Measurements from ENCODE around the gene HECW1.
"Not testable (repeated sequence)": the region's sequence is repeated elsewhere in the genome, so short reads cannot be mapped to it uniquely, and the experiment has no call there.

The HECW1 gene

GRCh38 chr7:43195768-43196167, 83.3 kb downstream of the HECW1 start:
- in situ Hi-C loops (cut with HindIII; ENCODE audit: low pct_ligation_motif_present, low pct_unique_long_range_greater_than_20kb, low sequenced_read_pairs) = no loop called here
- no peak for DNase-seq

- DNase-seq = no peak
- in situ Hi-C loops (cut with HindIII; ENCODE audit: low pct_ligation_motif_present, low pct_unique_long_range_greater_than_20kb, low sequenced_read_pairs) = no loop called here
These were observed 83.9 kb downstream of the HECW1 start for GRCh38 chr7:43196379-43196778.

GRCh38 chr7:43198016-43198415, 85.6 kb downstream of the HECW1 start:
- in situ Hi-C loops (cut with HindIII; ENCODE audit: low pct_ligation_motif_present, low pct_unique_long_range_greater_than_20kb, low sequenced_read_pairs) = no loop called here
- DNase-seq = no peak

- in situ Hi-C loops (cut with HindIII; ENCODE audit: low pct_ligation_motif_present, low pct_unique_long_range_greater_than_20kb, low sequenced_read_pairs) = no loop called here
- no peak for DNase-seq
These were observed 86.2 kb downstream of the HECW1 start for GRCh38 chr7:43198599-43199090.

GRCh38 chr7:43199371-43200160, 87.1 kb downstream of the HECW1 start:
- no peak for DNase-seq
- in situ Hi-C loops (cut with HindIII; ENCODE audit: low pct_ligation_motif_present, low pct_unique_long_range_greater_than_20kb, low sequenced_read_pairs) = no loop called here

- no peak for DNase-seq
- in situ Hi-C loops (cut with HindIII; ENCODE audit: low pct_ligation_motif_present, low pct_unique_long_range_greater_than_20kb, low sequenced_read_pairs) = no loop called here
These were observed 89.5 kb downstream of the HECW1 start for GRCh38 chr7:43201912-43202311.

GRCh38 chr7:43204081-43204480, 91.6 kb downstream of the HECW1 start:
- no peak for DNase-seq
- in situ Hi-C loops (cut with HindIII; ENCODE audit: low pct_ligation_motif_present, low pct_unique_long_range_greater_than_20kb, low sequenced_read_pairs) = no loop called here

GRCh38 chr7:43205171-43205795, 92.8 kb downstream of the HECW1 start:
- in situ Hi-C loops (cut with HindIII; ENCODE audit: low pct_ligation_motif_present, low pct_unique_long_range_greater_than_20kb, low sequenced_read_pairs) = no loop called here
- no peak for DNase-seq

- in situ Hi-C loops (cut with HindIII; ENCODE audit: low pct_ligation_motif_present, low pct_unique_long_range_greater_than_20kb, low sequenced_read_pairs) = no loop called here
These were observed 95.8 kb downstream of the HECW1 start for GRCh38 chr7:43208242-43208641.

GRCh38 chr7:43210539-43210938, 98.1 kb downstream of the HECW1 start:
- DNase-seq; in situ Hi-C loops (cut with HindIII; ENCODE audit: low pct_ligation_motif_present, low pct_unique_long_range_greater_than_20kb, low sequenced_read_pairs): not testable (repeated sequence)

More at GRCh38 chr7:43208242-43208641, 95.8 kb downstream of the HECW1 start:
- no peak for DNase-seq

- in situ Hi-C loops (cut with HindIII; ENCODE audit: low pct_ligation_motif_present, low pct_unique_long_range_greater_than_20kb, low sequenced_read_pairs) = no loop called here
These were observed 98.8 kb downstream of the HECW1 start for GRCh38 chr7:43211286-43211685.

GRCh38 chr7:43211693-43212092, 99.2 kb downstream of the HECW1 start:
- in situ Hi-C loops (cut with HindIII; ENCODE audit: low pct_ligation_motif_present, low pct_unique_long_range_greater_than_20kb, low sequenced_read_pairs) = no loop called here
- DNase-seq = peak; percentile 22

More at GRCh38 chr7:43211286-43211685, 98.8 kb downstream of the HECW1 start:
- DNase-seq = peak; percentile 13

GRCh38 chr7:43212921-43213320, 100.5 kb downstream of the HECW1 start:
- in situ Hi-C loops (cut with HindIII; ENCODE audit: low pct_ligation_motif_present, low pct_unique_long_range_greater_than_20kb, low sequenced_read_pairs) = no loop called here
- DNase-seq = no peak

- in situ Hi-C loops (cut with HindIII; ENCODE audit: low pct_ligation_motif_present, low pct_unique_long_range_greater_than_20kb, low sequenced_read_pairs) = no loop called here
- DNase-seq = no peak
These were observed 102.6 kb downstream of the HECW1 start for GRCh38 chr7:43215061-43215460.

- no peak for DNase-seq
- in situ Hi-C loops (cut with HindIII; ENCODE audit: low pct_ligation_motif_present, low pct_unique_long_range_greater_than_20kb, low sequenced_read_pairs) = no loop called here
These were observed 104.6 kb downstream of the HECW1 start for GRCh38 chr7:43217055-43217454.

- in situ Hi-C loops (cut with HindIII; ENCODE audit: low pct_ligation_motif_present, low pct_unique_long_range_greater_than_20kb, low sequenced_read_pairs) = not testable (repeated sequence)
These were observed 106.5 kb downstream of the HECW1 start for GRCh38 chr7:43218901-43219300.

GRCh38 chr7:43220250-43220649, 107.8 kb downstream of the HECW1 start:
- DNase-seq = no peak

More at GRCh38 chr7:43218901-43219300, 106.5 kb downstream of the HECW1 start:
- not testable (repeated sequence) for DNase-seq

GRCh38 chr7:43220742-43221141, 108.3 kb downstream of the HECW1 start:
- in situ Hi-C loops (cut with HindIII; ENCODE audit: low pct_ligation_motif_present, low pct_unique_long_range_greater_than_20kb, low sequenced_read_pairs) = no loop called here
- DNase-seq = no peak

More at GRCh38 chr7:43220250-43220649, 107.8 kb downstream of the HECW1 start:
- in situ Hi-C loops (cut with HindIII; ENCODE audit: low pct_ligation_motif_present, low pct_unique_long_range_greater_than_20kb, low sequenced_read_pairs) = no loop called here

GRCh38 chr7:43229801-43230200, 117.4 kb downstream of the HECW1 start:
- in situ Hi-C loops (cut with HindIII; ENCODE audit: low pct_ligation_motif_present, low pct_unique_long_range_greater_than_20kb, low sequenced_read_pairs) = no loop called here
- DNase-seq = no peak

- no peak for DNase-seq
- in situ Hi-C loops (cut with HindIII; ENCODE audit: low pct_ligation_motif_present, low pct_unique_long_range_greater_than_20kb, low sequenced_read_pairs) = no loop called here
These were observed 119.9 kb downstream of the HECW1 start for GRCh38 chr7:43232366-43232765.
